KMS-11 (cell line): ENCODE results near the gene ACAP3.

ENCODE experiments used
- H2AFZ ChIP-seq: fragments of 200-600 bp; sonication (generic); 2 replicates; pipeline ENCODE4 v1.6.1; 2016; ENCODE audit warnings: antibody characterized with exemption, mixed run types, low read depth
- H3K27ac ChIP-seq: fragments of 200-600 bp; sonication (generic); 2 replicates; pipeline ENCODE4 v1.6.1; 2016; ENCODE audit warnings: mild to moderate bottlenecking, mixed run types
- H3K27me3 ChIP-seq: fragments of 200-600 bp; sonication (generic); 2 replicates; pipeline ENCODE4 v1.6.1; 2017; ENCODE audit warnings: mild to moderate bottlenecking, low read depth, mixed run types, moderate library complexity; ENCODE audit not compliant: insufficient read depth
- H3K36me3 ChIP-seq: fragments of 200-600 bp; sonication (generic); 2 replicates; pipeline ENCODE4 v1.6.1; 2017; ENCODE audit warnings: mild to moderate bottlenecking, mixed run types; ENCODE audit not compliant: insufficient read depth
- H3K4me1 ChIP-seq: fragments of 200-600 bp; sonication (generic); 2 replicates; pipeline ENCODE4 v1.6.1; 2016; ENCODE audit warnings: mild to moderate bottlenecking, low read depth, mixed run types; ENCODE audit not compliant: poor library complexity, severe bottlenecking
- H3K4me2 ChIP-seq: fragments of 200-600 bp; sonication (generic); 2 replicates; pipeline ENCODE4 v1.7.0; 2016; ENCODE audit warnings: mild to moderate bottlenecking, mixed run types
- H3K4me3 ChIP-seq: fragments of 200-600 bp; sonication (generic); IDR thresholded peaks from 2 replicates; pipeline ENCODE4 v1.6.1; 2017; ENCODE audit warnings: low read depth, low read length, mixed read lengths; ENCODE audit not compliant: insufficient read depth
- H3K79me2 ChIP-seq: fragments of 200-600 bp; sonication (generic); 2 replicates; pipeline ENCODE4 v1.6.1; 2016; ENCODE audit warnings: low read depth, mixed run types; ENCODE audit not compliant: insufficient read depth
- H3K9ac ChIP-seq: fragments of 200-600 bp; sonication (generic); 2 replicates; pipeline ENCODE4 v1.6.1; 2016; ENCODE audit warnings: mild to moderate bottlenecking, mixed run types
- H4K20me1 ChIP-seq: fragments of 200-600 bp; sonication (generic); 2 replicates; pipeline ENCODE4 v1.6.1; 2016; ENCODE audit warnings: mild to moderate bottlenecking, mixed run types; ENCODE audit not compliant: insufficient read depth
- CTCF ChIP-seq: fragments of 200-600 bp; sonication (generic); conservative IDR thresholded peaks from 2 replicates; pipeline ENCODE4 v1.6.1; 2017; ENCODE audit warnings: low read depth, mild to moderate bottlenecking, antibody characterized with exemption, low read length, moderate library complexity, mixed read lengths

Gene ACAP3

GRCh38 chr1:1325288-1326074, 17.8 kb upstream of the ACAP3 start:
- Histone ChIP-seq H3K27me3 (no peaks in the 10 kb centered on the region), H2AFZ (peak overlapping the region; percentile 52; the same call in 1 of the 2 replicates)
- no peak for TF ChIP-seq CTCF

GRCh38 chr1:1324524-1325287, 17.0 kb upstream of the ACAP3 start, which contains the start of the genes CPTP and INTS11:
TSS of gene CPTP (plus strand) at chr1:1324802. CDS start at chr1:1326911, 2,109 bp downstream.
TSS of gene INTS11 (minus strand) at chr1:1324660. CDS start at chr1:1324608, 52 bp downstream.
- Histone ChIP-seq H3K4me2 (peak within 1 kb of the TSS; percentile 88), H3K4me3 (peak within 1 kb of the TSS; percentile 76), H4K20me1 (no peaks in the 10 kb centered on the region), H3K4me1 (peaks cover 22% of the 10 kb centered on the region), H3K27me3 (no peaks in the 10 kb centered on the region), H3K79me2 (peaks cover 49% of the 10 kb centered on the region), H3K9ac (peak within 1 kb of the TSS; percentile 75; the same call in 1 of the 2 replicates), H2AFZ (peak within 1 kb of the TSS; percentile 78), H3K27ac (peak within 1 kb of the TSS; percentile 39; the same call in 1 of the 2 replicates), H3K36me3 (no peaks in the 10 kb centered on the region)
- no peak for TF ChIP-seq CTCF

More at GRCh38 chr1:1325288-1326074, 17.8 kb upstream of the ACAP3 start:
- peaks cover 22% of the 10 kb centered on the region for H3K4me1 ChIP-seq
- no peaks in the 10 kb centered on the region for H3K36me3 ChIP-seq
- H3K9ac ChIP-seq, result peak overlapping the region; percentile 64; the same call in 1 of the 2 replicates
- H3K4me2 ChIP-seq, result peak overlapping the region; percentile 88
- H3K79me2 ChIP-seq, result peaks cover 42% of the 10 kb centered on the region
- H3K27ac ChIP-seq, result peak overlapping the region; percentile 21; the same call in 1 of the 2 replicates
- peak overlapping the region; percentile 76 for H3K4me3 ChIP-seq
- no peaks in the 10 kb centered on the region for H4K20me1 ChIP-seq

GRCh38 chr1:1324084-1324523, 16.4 kb upstream of the ACAP3 start:
- Histone ChIP-seq H3K27me3 (no peaks in the 10 kb centered on the region), H3K9ac (peak overlapping the region; percentile 75; the same call in 1 of the 2 replicates), H4K20me1 (no peaks in the 10 kb centered on the region), H3K36me3 (no peaks in the 10 kb centered on the region), H3K4me1 (peaks cover 22% of the 10 kb centered on the region), H3K27ac (peak overlapping the region; percentile 39; the same call in 1 of the 2 replicates), H3K4me3 (no peak overlapping the region), H3K79me2 (peaks cover 55% of the 10 kb centered on the region), H3K4me2 (no peak overlapping the region), H2AFZ (peak overlapping the region; percentile 78; the same call in 1 of the 2 replicates)
- TF ChIP-seq CTCF, result no peak

- no peak overlapping the region for H2AFZ ChIP-seq
- no peak overlapping the region; the same call in 1 of the 2 replicates for H3K9ac ChIP-seq
- no peaks in the 10 kb centered on the region for H3K36me3 ChIP-seq
- peaks cover 55% of the 10 kb centered on the region for H3K79me2 ChIP-seq
- no peak for TF ChIP-seq CTCF
- H4K20me1 ChIP-seq, result no peaks in the 10 kb centered on the region
- H3K27ac ChIP-seq, result no peak overlapping the region
- H3K4me2 ChIP-seq, result peak overlapping the region; percentile 23; the same call in 1 of the 2 replicates
- no peak overlapping the region for H3K4me3 ChIP-seq
- H3K4me1 ChIP-seq, result peaks cover 22% of the 10 kb centered on the region
- no peaks in the 10 kb centered on the region for H3K27me3 ChIP-seq
Measured at GRCh38 chr1:1322952-1323351, 15.2 kb upstream of the ACAP3 start.
